T-helper 9 cell (primary cell): ENCODE data around the gene CIPC.

Experiments
- DNase-seq: peaks from one replicate; pipeline ENCODE4 v3.0.0-alpha.2; 2020

CIPC gene

GRCh38 chr14:77071938-77072388 lies 26.1 kb upstream of the CIPC start:
- DNase-seq = no peak

GRCh38 chr14:77074969-77075368 lies 23.1 kb upstream of the CIPC start:
- no peak for DNase-seq

- no peak for DNase-seq
Measured at GRCh38 chr14:77076113-77076631, 21.9 kb upstream of the CIPC start.

GRCh38 chr14:77077040-77077439 lies 21.0 kb upstream of the CIPC start:
- DNase-seq = no peak

GRCh38 chr14:77082356-77082755 lies 15.7 kb upstream of the CIPC start:
- DNase-seq = no peak

GRCh38 chr14:77083082-77083481 lies 15.0 kb upstream of the CIPC start:
- DNase-seq = no peak

GRCh38 chr14:77084985-77085384 lies 13.1 kb upstream of the CIPC start:
- DNase-seq = no peak

GRCh38 chr14:77085538-77085937 lies 12.5 kb upstream of the CIPC start:
- no peak for DNase-seq

GRCh38 chr14:77086017-77086727 lies 11.9 kb upstream of the CIPC start:
- DNase-seq = no peak

- DNase-seq = no peak
Measured at GRCh38 chr14:77086951-77087350, 11.1 kb upstream of the CIPC start.

GRCh38 chr14:77087631-77088030 lies 10.4 kb upstream of the CIPC start:
- no peak for DNase-seq

- no peak for DNase-seq
Measured at GRCh38 chr14:77088219-77088618, 9.8 kb upstream of the CIPC start.

- DNase-seq = no peak
Measured at GRCh38 chr14:77088645-77089044, 9.4 kb upstream of the CIPC start.

- no peak for DNase-seq
Measured at GRCh38 chr14:77091518-77091917, 6.5 kb upstream of the CIPC start.

- no peak for DNase-seq
Measured at GRCh38 chr14:77092676-77093075, 5.4 kb upstream of the CIPC start.

- DNase-seq = peak; percentile 73
Measured at GRCh38 chr14:77094672-77095284, 3.3 kb upstream of the CIPC start.

GRCh38 chr14:77097006-77097699 lies 905 bp upstream of the CIPC start:
- no peak for DNase-seq

GRCh38 chr14:77098529-77099353 lies 683 bp downstream of the CIPC start:
- DNase-seq = peak; percentile 13

GRCh38 chr14:77099425-77100167 lies 1.5 kb downstream of the CIPC start:
- DNase-seq = no peak

GRCh38 chr14:77100961-77101360 lies 2.9 kb downstream of the CIPC start:
- DNase-seq = no peak

GRCh38 chr14:77102154-77102553 lies 4.1 kb downstream of the CIPC start:
- no peak for DNase-seq

GRCh38 chr14:77103475-77103874 lies 5.4 kb downstream of the CIPC start:
- DNase-seq = no peak
